ENCODE results near the gene ZBTB9. TPM values are rescaled to one million over a fixed set of nuclear protein-coding genes. Genes with fewer than 3 reads are reported as not detected.
A peak's percentile ranks its signal among the peaks of the same experiment; 100 is the strongest.

Gene ZBTB9
- total RNA-seq, 4 donors from 2014 or later, result 1.7 to 3.5 (median 3.0) TPM

DNA sequence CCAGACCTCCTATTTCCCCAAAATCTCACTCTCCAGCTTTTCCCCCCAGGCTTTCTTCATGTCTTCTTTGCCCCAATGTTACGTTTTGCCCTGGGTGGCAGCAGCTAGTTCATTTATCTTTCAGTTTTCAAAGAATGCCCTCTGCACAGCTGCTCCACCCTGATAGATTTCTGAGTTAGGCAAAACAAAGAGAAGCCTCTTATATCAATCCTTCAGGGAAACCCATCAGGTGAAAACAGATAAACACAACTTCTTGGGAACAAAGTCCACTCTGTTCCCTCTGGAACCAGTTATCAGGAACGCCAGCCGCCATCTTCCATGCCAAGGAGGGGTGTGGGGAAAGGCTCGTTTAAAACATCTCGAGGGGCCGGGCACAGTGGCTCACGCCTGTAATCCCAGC, 34.0 kb downstream of the ZBTB9 start:
- WGBS, result 83% methylated on average over 7 of the region's 7 CpGs
- no peak for TF ChIP-seq EP300 (IDR thresholded peaks at IDR 0.05)
- TF ChIP-seq, protein P1, sequence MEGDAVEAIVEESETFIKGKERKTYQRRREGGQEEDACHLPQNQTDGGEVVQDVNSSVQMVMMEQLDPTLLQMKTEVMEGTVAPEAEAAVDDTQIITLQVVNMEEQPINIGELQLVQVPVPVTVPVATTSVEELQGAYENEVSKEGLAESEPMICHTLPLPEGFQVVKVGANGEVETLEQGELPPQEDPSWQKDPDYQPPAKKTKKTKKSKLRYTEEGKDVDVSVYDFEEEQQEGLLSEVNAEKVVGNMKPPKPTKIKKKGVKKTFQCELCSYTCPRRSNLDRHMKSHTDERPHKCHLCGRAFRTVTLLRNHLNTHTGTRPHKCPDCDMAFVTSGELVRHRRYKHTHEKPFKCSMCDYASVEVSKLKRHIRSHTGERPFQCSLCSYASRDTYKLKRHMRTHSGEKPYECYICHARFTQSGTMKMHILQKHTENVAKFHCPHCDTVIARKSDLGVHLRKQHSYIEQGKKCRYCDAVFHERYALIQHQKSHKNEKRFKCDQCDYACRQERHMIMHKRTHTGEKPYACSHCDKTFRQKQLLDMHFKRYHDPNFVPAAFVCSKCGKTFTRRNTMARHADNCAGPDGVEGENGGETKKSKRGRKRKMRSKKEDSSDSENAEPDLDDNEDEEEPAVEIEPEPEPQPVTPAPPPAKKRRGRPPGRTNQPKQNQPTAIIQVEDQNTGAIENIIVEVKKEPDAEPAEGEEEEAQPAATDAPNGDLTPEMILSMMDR (IDR thresholded peaks at IDR 0.05), result no peak
- no peak for TF ChIP-seq POLR2A (IDR thresholded peaks at IDR 0.05; ENCODE audit: low read depth)
- TF ChIP-seq POLR2AphosphoS5 (IDR thresholded peaks at IDR 0.05), result no peak
- DNase-seq (ENCODE audit: extremely low spot score), result no peak
- Histone ChIP-seq H3K27ac (replicated peaks in 1 of 4) (no peak overlapping the region), H3K27me3 (peaks cover 0 to 37% (median 0%) of the 10 kb centered on the region in 4 donors), H3K36me3 (no peaks in the 10 kb centered on the region), H3K4me3 (no peak overlapping the region), H3K9me3 (no peaks in the 10 kb centered on the region), H3K4me1 (no peaks in the 10 kb centered on the region)
- intact Hi-C loops (cut with DNase I), result no loop called here

DNA sequence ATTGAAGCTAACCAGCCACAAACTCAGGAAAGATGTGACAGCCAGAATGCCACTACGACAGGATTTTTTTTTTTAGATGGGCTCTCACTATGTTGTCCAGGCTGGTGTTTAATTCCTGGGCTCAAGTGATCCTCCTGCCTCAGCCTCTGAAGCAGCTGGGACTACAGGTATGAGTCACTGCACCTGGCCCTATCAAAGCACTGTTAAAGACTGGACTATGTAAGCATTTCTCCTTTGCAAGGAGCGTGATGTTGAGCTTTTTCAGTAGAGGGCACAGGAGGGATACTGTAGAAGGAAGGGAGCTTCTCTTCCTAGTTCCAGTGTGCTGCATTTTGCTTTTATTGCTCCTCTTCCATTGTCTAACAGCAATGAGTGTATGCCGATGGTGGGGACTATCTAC, 35.8 kb downstream of the ZBTB9 start:
- Histone ChIP-seq H3K4me1 (no peaks in the 10 kb centered on the region), H3K4me3 (no peak overlapping the region), H3K9me3 (no peaks in the 10 kb centered on the region), H3K36me3 (no peaks in the 10 kb centered on the region), H3K27ac (replicated peaks in 1 of 4) (no peak overlapping the region), H3K27me3 (peaks cover 0 to 37% (median 0%) of the 10 kb centered on the region in 4 donors)
- no peak for TF ChIP-seq POLR2AphosphoS5 (IDR thresholded peaks at IDR 0.05)
- TF ChIP-seq, protein P1 (IDR thresholded peaks at IDR 0.05), result no peak
- no peak for TF ChIP-seq EP300 (IDR thresholded peaks at IDR 0.05)
- no peak for TF ChIP-seq POLR2A (IDR thresholded peaks at IDR 0.05; ENCODE audit: low read depth)
- WGBS, result 69% methylated on average over 3 of the region's 3 CpGs
- DNase-seq (ENCODE audit: extremely low spot score), result no peak
- intact Hi-C loops (cut with DNase I), result no loop called here

DNA sequence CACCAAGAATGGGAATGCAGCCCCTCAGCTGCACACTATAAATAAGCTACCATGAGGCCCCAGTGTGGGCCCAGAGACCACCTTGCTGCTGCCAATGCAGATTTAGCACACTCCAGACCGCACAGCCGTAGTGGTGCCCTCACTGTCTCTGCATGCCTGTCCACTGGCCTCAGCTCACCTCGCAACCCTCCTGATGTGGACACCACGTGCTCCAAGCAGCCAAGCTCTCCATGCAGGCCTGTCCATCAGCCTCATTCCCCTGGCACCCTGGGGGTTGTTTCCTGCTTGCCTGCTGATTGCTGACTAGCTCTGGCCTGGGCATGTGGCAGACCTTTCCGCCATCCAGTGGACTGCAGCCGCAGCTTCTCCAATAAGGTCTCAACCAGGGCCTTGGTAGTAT, 36.2 kb downstream of the ZBTB9 start:
- Histone ChIP-seq H3K9me3 (no peaks in the 10 kb centered on the region), H3K4me3 (no peak overlapping the region), H3K4me1 (no peaks in the 10 kb centered on the region), H3K27me3 (peaks cover 0 to 37% (median 0%) of the 10 kb centered on the region in 4 donors), H3K36me3 (no peaks in the 10 kb centered on the region), H3K27ac (replicated peaks in 1 of 4) (no peak overlapping the region)
- intact Hi-C loops (cut with DNase I), result no loop called here
- TF ChIP-seq EP300 (IDR thresholded peaks at IDR 0.05), result no peak
- TF ChIP-seq, protein P1 (IDR thresholded peaks at IDR 0.05), result no peak
- 86% methylated on average over 6 of the region's 6 CpGs for WGBS
- DNase-seq (ENCODE audit: extremely low spot score), result no peak

DNA sequence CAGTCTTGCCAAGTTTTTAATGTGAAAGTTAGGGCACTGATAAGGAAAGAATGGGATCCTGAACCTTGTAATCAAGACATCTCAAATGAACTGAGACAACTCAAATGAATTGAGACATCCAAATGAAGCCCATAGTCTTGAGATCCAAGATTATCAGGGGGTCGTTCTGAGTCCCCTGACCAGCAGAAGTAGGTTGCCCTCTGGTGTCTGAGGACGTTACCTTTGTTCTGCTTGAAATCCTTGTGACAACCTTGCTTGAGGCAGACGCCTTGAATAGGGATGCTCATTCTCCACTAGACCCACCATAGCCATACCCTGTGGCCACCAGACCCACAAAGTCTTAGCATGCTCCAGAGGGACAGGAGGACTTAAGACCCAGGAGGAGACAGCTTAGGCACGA, 37.7 kb downstream of the ZBTB9 start:
- Histone ChIP-seq H3K27ac (replicated peaks in 1 of 4) (no peak overlapping the region), H3K27me3 (peaks cover 0 to 30% (median 0%) of the 10 kb centered on the region in 4 donors), H3K4me3 (no peak overlapping the region), H3K9me3 (no peaks in the 10 kb centered on the region), H3K36me3 (no peaks in the 10 kb centered on the region), H3K4me1 (no peaks in the 10 kb centered on the region)
- no peak for DNase-seq (ENCODE audit: extremely low spot score)
- TF ChIP-seq POLR2AphosphoS5 (IDR thresholded peaks at IDR 0.05), result no peak
- TF ChIP-seq, protein P1 (IDR thresholded peaks at IDR 0.05), result peak in 1 of 3 experiments; percentile 10
- 37% methylated on average over 4 of the region's 4 CpGs for WGBS
- intact Hi-C loops (cut with DNase I), result no loop called here

DNA sequence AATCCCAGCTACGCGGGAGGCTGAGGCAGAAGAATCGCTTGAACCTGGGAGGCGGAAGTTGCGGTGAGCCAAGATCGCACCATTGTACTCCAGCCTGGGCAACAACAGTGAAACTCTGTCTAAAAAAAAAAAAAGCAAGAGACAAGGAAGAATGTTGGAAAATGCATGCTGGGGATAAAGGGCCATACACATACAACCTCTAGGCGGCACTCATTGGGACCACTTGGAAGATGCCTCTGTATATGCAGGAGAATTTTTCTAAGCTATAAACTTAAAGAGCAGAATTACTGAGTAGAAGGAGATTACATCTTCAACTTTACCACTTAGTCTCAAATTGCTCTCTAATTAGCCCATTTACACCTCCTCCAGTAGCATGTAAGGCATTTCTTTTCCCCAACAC, 42.8 kb downstream of the ZBTB9 start:
- H3K4me1 ChIP-seq, result no peaks in the 10 kb centered on the region
- no peak for TF ChIP-seq POLR2A (IDR thresholded peaks at IDR 0.05; ENCODE audit: low read depth)
- no peak for TF ChIP-seq POLR2AphosphoS5 (IDR thresholded peaks at IDR 0.05)
- no peak for TF ChIP-seq EP300 (IDR thresholded peaks at IDR 0.05)
- TF ChIP-seq, protein P1 (IDR thresholded peaks at IDR 0.05), result no peak
- no peak overlapping the region for H3K4me3 ChIP-seq
- 93% methylated on average over 7 of the region's 7 CpGs for WGBS
- intact Hi-C loops (cut with DNase I), result no loop called here
- no peak for DNase-seq (ENCODE audit: extremely low spot score)
- H3K9me3 ChIP-seq, result no peaks in the 10 kb centered on the region
- no peak overlapping the region for H3K27ac ChIP-seq (replicated peaks in 1 of 4)
- H3K27me3 ChIP-seq, result peaks cover 0 to 3% (median 0%) of the 10 kb centered on the region in 4 donors
- no peaks in the 10 kb centered on the region for H3K36me3 ChIP-seq

Measured in esophagus muscularis mucosa (tissue), 4 donors.